Stomach (tissue), 4 donors: ENCODE results near the gene TAF1C.

ENCODE experiments used
- CTCF ChIP-seq, 7 experiments: fragments of 450-650 bp in 4 of 7; fragments of 200-600 bp in 3 of 7; sonication (generic) in 3 of 7; IDR thresholded peaks; one replicate each; pipeline ENCODE4 v1.5.1; 2016 to 2019; ENCODE audit warnings: antibody characterized with exemption in 7 of 7, control low read depth in 2 of 7, mild to moderate bottlenecking in 1 of 7
- POLR2A ChIP-seq, 4 donors: fragments of 450-650 bp; IDR thresholded peaks; one replicate each; pipeline ENCODE4 v1.6.1; 2016; ENCODE audit warnings: antibody characterized with exemption in 4 of 4, control low read depth in 2 of 4, mild to moderate bottlenecking in 1 of 4, moderate library complexity in 1 of 4
- POLR2AphosphoS5 ChIP-seq, 3 donors: sonication (generic); formaldehyde crosslinking; IDR thresholded peaks; one replicate each; pipeline ENCODE4 v1.6.1; 2016; ENCODE audit warnings: antibody characterized with exemption in 3 of 3

- TF ChIP-seq POLR2A (IDR thresholded peaks at IDR 0.05) (no peak), CTCF (IDR thresholded peaks at IDR 0.05) (no peak), POLR2AphosphoS5 (IDR thresholded peaks at IDR 0.05) (no peak)
Measured at GRCh38 chr16:84169765-84170310, 17.0 kb downstream of the TAF1C start.
